ENCODE measurements around the gene PCBP3. TPM values are rescaled to one million over a fixed set of nuclear protein-coding genes. Genes with fewer than 3 reads are reported as not detected.
A peak's percentile ranks its signal among the peaks of the same experiment; 100 is the strongest.

The PCBP3 gene
- total RNA-seq, 1 experiment from 2014 or later = 10.9 TPM

DNA sequence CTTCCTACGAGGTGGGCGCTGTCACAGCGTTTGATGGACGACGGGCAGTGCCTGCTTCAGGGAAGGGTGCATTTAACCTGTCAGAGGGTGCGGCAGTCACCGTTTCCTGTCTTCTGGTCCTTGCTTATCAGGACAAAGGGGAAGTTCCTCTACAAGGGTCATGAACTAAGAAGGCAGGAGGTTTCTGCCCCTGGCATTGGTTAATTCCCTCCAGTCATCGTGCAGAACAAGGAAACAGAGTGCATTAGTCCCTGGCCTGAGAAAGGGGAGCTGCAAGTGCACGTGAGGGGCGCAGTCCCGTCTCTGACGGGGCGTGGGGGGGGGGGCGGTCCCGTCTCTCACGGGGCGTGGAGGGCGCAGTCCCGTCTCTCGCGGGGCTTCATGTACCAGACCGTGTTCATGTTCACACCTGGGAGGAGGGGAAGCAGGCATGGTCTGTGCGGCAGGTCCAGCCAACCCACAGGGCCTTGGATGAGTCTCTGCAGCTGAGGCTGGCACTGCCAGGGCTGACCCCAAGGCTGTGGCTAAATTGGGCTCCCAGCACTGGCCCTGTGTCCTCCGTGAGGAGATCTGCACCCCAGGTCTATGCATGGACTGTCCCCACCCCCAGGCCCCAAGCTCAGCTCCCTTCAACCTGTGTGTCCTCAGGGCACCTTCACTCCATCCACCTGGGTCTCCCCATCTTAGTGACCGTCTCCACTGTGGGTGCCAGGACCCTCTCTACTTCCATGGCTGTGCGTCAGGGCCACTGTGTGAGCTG lies 248.8 kb downstream of the PCBP3 start:
- Mint-ChIP-seq H3K36me3 (ENCODE audit: insufficient read depth in 1 of 3, low read depth in 3 of 3) (no peaks in the 10 kb centered on the region), H3K4me3 (no peak overlapping the region; a peak in 1 of 5 replicates), H3K4me1 (0 out of 4 replicates have a peak, but pooled peaks cover 3 to 4% of the 10 kb centered on the region in 2 experiments), H3K9me3 (no peaks in the 10 kb centered on the region), H3K27ac (peak overlapping the region in 1 of 3 experiments; percentile 67; a peak in 1 of 7 replicates), H3K27me3 (ENCODE audit: low read depth) (peaks cover 10% of the 10 kb centered on the region)
- Histone ChIP-seq H4K91ac (ENCODE audit: insufficient read length, low read depth, low read length) (no peak overlapping the region), H2AK5ac (ENCODE audit: insufficient read length, low read length) (no peak overlapping the region), H4K20me1 (ENCODE audit: control insufficient read depth, insufficient read depth, insufficient read length) (no peaks in the 10 kb centered on the region), H3T11ph (ENCODE audit: low read length) (no peak overlapping the region), H3K4ac (ENCODE audit: low read depth, low read length) (no peak overlapping the region), H2AFZ (ENCODE audit: low read length) (no peak overlapping the region), H2BK12ac (ENCODE audit: insufficient read length, low read depth, low read length) (no peak overlapping the region), H3K27me3 (ENCODE audit: insufficient read depth, low read length) (no peaks in the 10 kb centered on the region), H3K9me3 (ENCODE audit: control insufficient read depth, low read depth, low read length) (no peaks in the 10 kb centered on the region), H4K8ac (replicated peaks; ENCODE audit: insufficient read length, low read depth, low read length) (no peak overlapping the region), H3K4me2 (ENCODE audit: insufficient read depth, insufficient read length, low read length) (no peak overlapping the region), H2BK120ac (ENCODE audit: low read depth, low read length, poor library complexity, severe bottlenecking) (no peak overlapping the region), H2BK5ac (ENCODE audit: insufficient read length, low read length) (no peak overlapping the region), H3K56ac (ENCODE audit: insufficient read length, low read depth, low read length) (no peak overlapping the region), H3K23ac (ENCODE audit: insufficient read length, low read depth, low read length) (no peak overlapping the region), H3K9ac (ENCODE audit: extremely low read depth, insufficient read length, low read length) (no peak overlapping the region), H3K14ac (ENCODE audit: insufficient read depth, low read length) (no peak overlapping the region), H2BK20ac (ENCODE audit: low read depth, low read length, poor library complexity, severe bottlenecking) (no peak overlapping the region), H3K79me2 (ENCODE audit: insufficient read depth, low read length) (no peaks in the 10 kb centered on the region), H3K27ac (ENCODE audit: insufficient read length, low read depth, low read length) (no peak overlapping the region), H3K23me2 (ENCODE audit: insufficient read length, low read depth, low read length, poor library complexity, severe bottlenecking) (no peaks in the 10 kb centered on the region), H2BK15ac (ENCODE audit: low read depth, low read length) (no peak overlapping the region), H3K79me1 (ENCODE audit: insufficient read depth, low read depth, low read length, poor library complexity, severe bottlenecking) (no peaks in the 10 kb centered on the region), H3K18ac (ENCODE audit: insufficient read length, low read depth, low read length) (no peak overlapping the region), H4K5ac (ENCODE audit: insufficient read length, low read depth, low read length) (no peak overlapping the region), H3K4me1 (ENCODE audit: insufficient read depth, low read length) (no peaks in the 10 kb centered on the region)
- WGBS (ENCODE audit: extremely low coverage, insufficient read length, low lambda C conversion rate) = no CpG with 5 or more reads among the region's 26 CpGs
- no peak for DNase-seq
- TF ChIP-seq, protein P1, sequence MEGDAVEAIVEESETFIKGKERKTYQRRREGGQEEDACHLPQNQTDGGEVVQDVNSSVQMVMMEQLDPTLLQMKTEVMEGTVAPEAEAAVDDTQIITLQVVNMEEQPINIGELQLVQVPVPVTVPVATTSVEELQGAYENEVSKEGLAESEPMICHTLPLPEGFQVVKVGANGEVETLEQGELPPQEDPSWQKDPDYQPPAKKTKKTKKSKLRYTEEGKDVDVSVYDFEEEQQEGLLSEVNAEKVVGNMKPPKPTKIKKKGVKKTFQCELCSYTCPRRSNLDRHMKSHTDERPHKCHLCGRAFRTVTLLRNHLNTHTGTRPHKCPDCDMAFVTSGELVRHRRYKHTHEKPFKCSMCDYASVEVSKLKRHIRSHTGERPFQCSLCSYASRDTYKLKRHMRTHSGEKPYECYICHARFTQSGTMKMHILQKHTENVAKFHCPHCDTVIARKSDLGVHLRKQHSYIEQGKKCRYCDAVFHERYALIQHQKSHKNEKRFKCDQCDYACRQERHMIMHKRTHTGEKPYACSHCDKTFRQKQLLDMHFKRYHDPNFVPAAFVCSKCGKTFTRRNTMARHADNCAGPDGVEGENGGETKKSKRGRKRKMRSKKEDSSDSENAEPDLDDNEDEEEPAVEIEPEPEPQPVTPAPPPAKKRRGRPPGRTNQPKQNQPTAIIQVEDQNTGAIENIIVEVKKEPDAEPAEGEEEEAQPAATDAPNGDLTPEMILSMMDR (conservative IDR thresholded peaks at IDR 0.05) = no peak
